ENCODE measurements around the gene MLYCD.
"Not testable (repeated sequence)": the region's sequence is repeated elsewhere in the genome, so short reads cannot be mapped to it uniquely, and the experiment has no call there.

Gene MLYCD

GRCh38 chr16:83942074-83942473 lies 43.2 kb downstream of the MLYCD start:
- DNase-seq = no peak

- no peak for DNase-seq
These were observed 44.0 kb downstream of the MLYCD start for GRCh38 chr16:83942815-83943515.

- no peak for DNase-seq
These were observed 44.7 kb downstream of the MLYCD start for GRCh38 chr16:83943516-83944050.

- no peak for DNase-seq
These were observed 46.7 kb downstream of the MLYCD start for GRCh38 chr16:83945587-83945986.

- no peak for DNase-seq
These were observed 47.4 kb downstream of the MLYCD start for GRCh38 chr16:83946154-83946780.

GRCh38 chr16:83946781-83947566 lies 48.1 kb downstream of the MLYCD start:
- DNase-seq = no peak

- no peak for DNase-seq
These were observed 48.8 kb downstream of the MLYCD start for GRCh38 chr16:83947642-83948234.

- DNase-seq = no peak
These were observed 50.2 kb downstream of the MLYCD start for GRCh38 chr16:83948914-83949723.

- DNase-seq = no peak
These were observed 50.7 kb downstream of the MLYCD start for GRCh38 chr16:83949724-83950001.

- DNase-seq = not testable (repeated sequence)
These were observed 52.0 kb downstream of the MLYCD start for GRCh38 chr16:83950862-83951399.

- DNase-seq = no peak
These were observed 52.6 kb downstream of the MLYCD start for GRCh38 chr16:83951544-83951943.

- DNase-seq = no peak
These were observed 53.6 kb downstream of the MLYCD start for GRCh38 chr16:83952587-83952939.

GRCh38 chr16:83952940-83953795 lies 54.3 kb downstream of the MLYCD start, which contains the start of gene OSGIN1:
TSS of gene OSGIN1 (plus strand) at chr16:83953240. CDS start at chr16:83957672, 4,432 bp downstream.
- DNase-seq = peak; percentile 89

GRCh38 chr16:83953796-83954576 lies 55.1 kb downstream of the MLYCD start:
- no peak for DNase-seq

GRCh38 chr16:83954577-83955016 lies 55.7 kb downstream of the MLYCD start:
- no peak for DNase-seq

- peak; percentile 60 for DNase-seq
These were observed 56.6 kb downstream of the MLYCD start for GRCh38 chr16:83955218-83956130.

- DNase-seq = peak; percentile 75
These were observed 57.7 kb downstream of the MLYCD start for GRCh38 chr16:83956336-83957289.

GRCh38 chr16:83957296-83957855 lies 58.5 kb downstream of the MLYCD start:
- no peak for DNase-seq
